GM21529 (cell line): ENCODE results near the gene NKAIN2.
"Not testable (repeated sequence)": the region's sequence is repeated elsewhere in the genome, so short reads cannot be mapped to it uniquely, and the experiment has no call there.

Source experiments
- ATAC-seq: cut with Tn5 transposase; IDR thresholded peaks from one replicate; pipeline ENCODE4 v1.9.1; 2021; ENCODE audit not compliant: unreplicated experiment

Gene NKAIN2

GRCh38 chr6:124190256-124190655, 386.6 kb downstream of the NKAIN2 start:
- ATAC-seq = no peak

- ATAC-seq = no peak
These were observed 389.5 kb downstream of the NKAIN2 start for GRCh38 chr6:124193132-124193531.

- no peak for ATAC-seq
These were observed 393.5 kb downstream of the NKAIN2 start for GRCh38 chr6:124197148-124197547.

- ATAC-seq = no peak
These were observed 395.6 kb downstream of the NKAIN2 start for GRCh38 chr6:124199286-124199685.

GRCh38 chr6:124200661-124201060, 397.0 kb downstream of the NKAIN2 start:
- no peak for ATAC-seq

- ATAC-seq = no peak
These were observed 399.6 kb downstream of the NKAIN2 start for GRCh38 chr6:124203101-124203811.

GRCh38 chr6:124203812-124204167, 400.1 kb downstream of the NKAIN2 start:
- ATAC-seq = no peak

- no peak for ATAC-seq
These were observed 402.3 kb downstream of the NKAIN2 start for GRCh38 chr6:124205921-124206320.

GRCh38 chr6:124223611-124224345, 420.1 kb downstream of the NKAIN2 start:
- ATAC-seq = no peak

- no peak for ATAC-seq
These were observed 422.7 kb downstream of the NKAIN2 start for GRCh38 chr6:124226396-124226795.

GRCh38 chr6:124233221-124233620, 429.6 kb downstream of the NKAIN2 start:
- ATAC-seq = no peak

- ATAC-seq = no peak
These were observed 431.1 kb downstream of the NKAIN2 start for GRCh38 chr6:124234801-124235200.

- ATAC-seq = no peak
These were observed 434.2 kb downstream of the NKAIN2 start for GRCh38 chr6:124237911-124238310.

GRCh38 chr6:124238408-124238807, 434.7 kb downstream of the NKAIN2 start:
- ATAC-seq = not testable (repeated sequence)

- ATAC-seq = no peak
These were observed 451.4 kb downstream of the NKAIN2 start for GRCh38 chr6:124254941-124255685.

GRCh38 chr6:124260337-124260736, 456.7 kb downstream of the NKAIN2 start:
- no peak for ATAC-seq

- ATAC-seq = no peak
These were observed 466.1 kb downstream of the NKAIN2 start for GRCh38 chr6:124269733-124270132.

GRCh38 chr6:124273701-124274100, 470.0 kb downstream of the NKAIN2 start:
- no peak for ATAC-seq

GRCh38 chr6:124282541-124282940, 478.9 kb downstream of the NKAIN2 start:
- no peak for ATAC-seq

- ATAC-seq = no peak
These were observed 479.8 kb downstream of the NKAIN2 start for GRCh38 chr6:124283486-124283885.

- ATAC-seq = no peak
These were observed 481.5 kb downstream of the NKAIN2 start for GRCh38 chr6:124285146-124285545.
